H1 (cell line): ENCODE results near the gene STKLD1.

Experiments
- ATF3 ChIP-seq: IDR thresholded peaks from 2 replicates; pipeline ENCODE4 v1.6.1; 2011; ENCODE audit warnings: low read depth, mild to moderate bottlenecking, low read length; ENCODE audit not compliant: insufficient read depth
- CTCF ChIP-seq, 3 experiments: IDR thresholded peaks; 1 replicate in 2 of 3; 2 replicates in 1 of 3; pipeline versions ENCODE4 v1.5.1 to v1.6.1; 2011; ENCODE audit warnings: low read length in 3 of 3, mild to moderate bottlenecking in 3 of 3, inconsistent platforms in 2 of 3, low read depth in 1 of 3, moderate library complexity in 1 of 3; ENCODE audit not compliant: insufficient read depth in 1 of 3; ENCODE audit errors: control extremely low read depth in 1 of 3
- GTF2F1 ChIP-seq: IDR thresholded peaks from 2 replicates; pipeline ENCODE4 v1.6.1; 2012; ENCODE audit warnings: low read depth, low read length, improper control_type of control experiment, borderline replicate concordance
- JUND ChIP-seq: IDR thresholded peaks from 2 replicates; pipeline ENCODE4 v1.6.1; 2011; ENCODE audit warnings: mild to moderate bottlenecking, improper control_type of control experiment, low read length
- KDM5A ChIP-seq: fragments of 200-600 bp; IDR thresholded peaks from 2 replicates; pipeline ENCODE4 v1.7.1; 2012; ENCODE audit warnings: mild to moderate bottlenecking, low read length, inconsistent platforms, mixed read lengths
- MAFK ChIP-seq: IDR thresholded peaks from 2 replicates; pipeline ENCODE4 v1.6.1; 2012; ENCODE audit warnings: low read depth, mild to moderate bottlenecking, improper control_type of control experiment, low read length
- MAX ChIP-seq: IDR thresholded peaks from 2 replicates; pipeline ENCODE4 v1.6.1; 2012; ENCODE audit warnings: inconsistent platforms
- RBBP5 ChIP-seq: IDR thresholded peaks from 2 replicates; pipeline ENCODE4 v1.7.1; 2012; ENCODE audit warnings: low read depth, mild to moderate bottlenecking, inconsistent platforms, low read length, moderate library complexity, borderline replicate concordance
- SP1 ChIP-seq: IDR thresholded peaks from 2 replicates; pipeline ENCODE4 v1.6.1; 2011; ENCODE audit warnings: low read depth, low read length
- SP2 ChIP-seq: IDR thresholded peaks from 2 replicates; pipeline ENCODE4 v1.6.1; 2012; ENCODE audit warnings: mild to moderate bottlenecking, low read length, inconsistent platforms
- SP4 ChIP-seq: IDR thresholded peaks from 2 replicates; pipeline ENCODE4 v1.6.1; 2012; ENCODE audit warnings: low read length, inconsistent platforms
- USF2 ChIP-seq: IDR thresholded peaks from 2 replicates; pipeline ENCODE4 v1.6.1; 2011; ENCODE audit warnings: low read length, improper control_type of control experiment
- ZNF274 ChIP-seq: IDR thresholded peaks from 2 replicates; pipeline ENCODE4 v1.7.0; 2012; ENCODE audit warnings: low read length, borderline replicate concordance; ENCODE audit errors: extremely low read depth

- TF ChIP-seq CTCF (IDR thresholded peaks at IDR 0.05; ENCODE audit: control extremely low read depth in 1 of 3, insufficient read depth in 1 of 3, low read depth in 1 of 3, low read length in 3 of 3), result no peak
- no peak for TF ChIP-seq ZNF274
- no peak for TF ChIP-seq ATF3
- TF ChIP-seq MAX, result no peak
- no peak for TF ChIP-seq GTF2F1
- TF ChIP-seq RBBP5, result no peak
- TF ChIP-seq JUND, result no peak
- TF ChIP-seq SP1, result no peak
- no peak for TF ChIP-seq SP2
- no peak for TF ChIP-seq KDM5A
- no peak for TF ChIP-seq SP4
- no peak for TF ChIP-seq USF2
- TF ChIP-seq MAFK, result no peak
These were observed 5.5 kb upstream of the STKLD1 start for GRCh38 chr9:133370685-133371084.
